Kidney tubule cell (primary cell): ENCODE measurements around the gene GFOD1.
"Not testable (repeated sequence)": the region's sequence is repeated elsewhere in the genome, so short reads cannot be mapped to it uniquely, and the experiment has no call there.

Experiments used
- DNase-seq: peaks from one replicate; pipeline ENCODE4 v3.0.0-alpha.2; 2018; ENCODE audit warnings: low spot score

GFOD1 gene

DNA sequence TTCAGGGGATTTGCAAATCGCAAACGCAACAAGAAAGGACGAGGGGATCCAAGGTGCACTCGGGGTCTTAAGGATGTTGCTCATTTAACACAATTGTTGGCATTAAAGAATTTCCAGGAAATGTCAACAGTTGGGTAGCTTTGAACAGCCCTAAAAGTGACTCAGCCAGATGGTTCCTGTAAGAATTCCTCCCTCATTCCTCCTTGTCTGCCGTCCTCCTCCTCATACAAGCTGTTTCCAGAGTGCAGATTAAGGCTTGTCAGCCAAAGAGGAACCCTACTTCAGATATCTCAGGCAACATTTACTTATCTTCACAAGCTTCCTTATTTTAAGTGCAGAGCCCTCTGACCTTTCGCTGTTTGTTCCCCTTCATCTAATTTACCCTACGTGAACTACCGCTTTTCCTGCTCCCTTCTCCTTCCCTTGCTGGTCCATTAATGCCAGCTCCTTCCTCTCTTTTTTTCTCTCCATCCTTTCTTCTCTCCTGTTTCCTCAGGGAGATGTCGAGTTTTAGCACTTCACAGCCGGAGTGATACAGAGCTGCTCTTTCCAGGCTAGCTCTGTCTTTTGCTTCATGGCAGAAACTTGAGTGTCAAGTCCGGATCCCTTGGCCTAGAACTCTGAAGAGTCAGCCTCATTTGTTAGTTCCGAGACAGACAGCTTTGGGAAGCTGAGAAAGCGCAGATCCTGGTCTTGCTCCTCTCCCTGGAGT, 132.9 kb downstream of the GFOD1 start:
- peak; percentile 74 for DNase-seq

DNA sequence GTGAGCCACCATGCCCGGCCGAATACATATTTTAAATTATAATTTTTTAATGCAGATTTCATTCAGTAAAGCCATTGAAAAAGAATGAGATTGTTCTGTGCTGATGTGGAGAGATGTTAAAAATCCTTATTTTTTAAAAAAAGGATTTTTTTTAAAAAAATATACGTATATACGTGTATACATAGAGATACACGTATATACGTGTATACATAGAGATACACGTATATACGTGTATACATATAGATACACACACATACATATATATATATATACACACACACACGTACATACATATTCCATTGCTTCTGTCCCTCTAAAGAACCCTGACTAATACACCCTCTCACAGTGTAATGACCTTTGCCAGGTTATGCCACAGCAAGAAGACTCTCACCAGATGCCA, 135.2 kb downstream of the GFOD1 start:
- no peak for DNase-seq

DNA sequence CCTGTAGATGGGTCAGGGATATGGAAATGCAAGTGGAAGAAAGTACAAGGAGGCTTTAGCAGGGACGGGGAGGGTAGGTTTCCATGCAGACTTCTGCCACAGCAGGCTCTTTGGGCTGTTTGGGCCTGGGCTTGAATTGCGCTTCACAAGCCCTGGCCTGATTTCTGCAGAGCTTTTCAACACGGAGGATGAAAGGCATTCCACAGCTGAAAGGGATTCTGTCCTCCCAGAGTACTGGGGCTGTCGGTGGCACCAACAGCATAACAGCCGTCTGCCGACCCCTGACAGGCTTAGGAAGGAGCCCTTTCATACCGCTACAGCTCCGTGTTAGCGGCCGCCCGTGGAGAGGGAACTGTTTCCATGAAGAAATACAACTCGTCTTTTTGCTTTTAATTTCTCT, 136.1 kb downstream of the GFOD1 start:
- no peak for DNase-seq

- no peak for DNase-seq
These were observed 137.4 kb downstream of the GFOD1 start for GRCh38 chr6:13349811-13350506.

- no peak for DNase-seq
These were observed 138.9 kb downstream of the GFOD1 start for GRCh38 chr6:13348334-13349113.

GRCh38 chr6:13346245-13346644, 141.2 kb downstream of the GFOD1 start:
- DNase-seq = no peak

- DNase-seq = no peak
These were observed 144.9 kb downstream of the GFOD1 start for GRCh38 chr6:13342414-13343019.

GRCh38 chr6:13339863-13340630, 147.4 kb downstream of the GFOD1 start:
- no peak for DNase-seq

GRCh38 chr6:13338038-13338437, 149.4 kb downstream of the GFOD1 start:
- DNase-seq = no peak

DNA sequence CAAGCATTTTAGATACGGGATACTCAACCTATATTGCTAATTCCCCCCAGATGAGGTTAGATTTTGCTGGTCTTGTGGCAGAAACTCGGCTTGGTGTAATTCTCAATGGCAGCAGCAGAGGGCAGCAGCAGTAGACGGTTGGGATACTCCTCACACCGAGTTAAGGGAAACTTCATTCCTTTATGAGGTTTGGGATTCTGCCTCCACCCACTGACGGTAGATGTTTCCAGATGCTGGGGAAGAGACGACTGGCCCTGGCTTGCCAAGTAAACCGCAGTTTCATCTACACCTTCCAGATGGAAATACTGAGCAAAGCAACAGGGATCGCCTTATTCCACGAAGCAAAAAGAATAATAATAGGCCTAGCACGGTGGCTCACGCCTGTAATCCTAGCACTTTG, 150.8 kb downstream of the GFOD1 start:
- peak; percentile 71 for DNase-seq

- DNase-seq = no peak
These were observed 152.4 kb downstream of the GFOD1 start for GRCh38 chr6:13334953-13335352.

GRCh38 chr6:13332349-13332706, 155.1 kb downstream of the GFOD1 start:
- DNase-seq = no peak

- DNase-seq = peak; percentile 50
These were observed 155.7 kb downstream of the GFOD1 start for GRCh38 chr6:13331516-13332348.

DNA sequence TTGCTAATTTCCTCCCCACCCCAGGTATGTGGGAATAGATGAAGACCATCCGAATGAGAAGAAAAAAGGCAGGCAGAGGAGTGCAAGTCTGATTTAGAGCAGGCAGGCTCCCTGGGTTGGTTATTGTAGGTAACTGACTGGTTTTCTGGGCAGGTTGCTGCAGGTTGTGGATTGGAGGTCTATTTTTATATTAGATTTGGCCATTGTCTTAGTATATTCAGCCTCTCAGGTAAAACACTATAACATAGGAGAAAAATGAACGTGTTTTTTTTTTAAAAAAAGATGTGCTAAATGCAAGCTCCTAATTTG, 158.6 kb downstream of the GFOD1 start:
- no peak for DNase-seq

- peak; percentile 95 for DNase-seq
These were observed 159.1 kb downstream of the GFOD1 start, which contains the start of gene TBC1D7 for GRCh38 chr6:13328076-13328874. Gene TBC1D7, minus strand, starts transcription at chr6:13328537. Its CDS starts 1,639 bp downstream, at chr6:13326898.

DNA sequence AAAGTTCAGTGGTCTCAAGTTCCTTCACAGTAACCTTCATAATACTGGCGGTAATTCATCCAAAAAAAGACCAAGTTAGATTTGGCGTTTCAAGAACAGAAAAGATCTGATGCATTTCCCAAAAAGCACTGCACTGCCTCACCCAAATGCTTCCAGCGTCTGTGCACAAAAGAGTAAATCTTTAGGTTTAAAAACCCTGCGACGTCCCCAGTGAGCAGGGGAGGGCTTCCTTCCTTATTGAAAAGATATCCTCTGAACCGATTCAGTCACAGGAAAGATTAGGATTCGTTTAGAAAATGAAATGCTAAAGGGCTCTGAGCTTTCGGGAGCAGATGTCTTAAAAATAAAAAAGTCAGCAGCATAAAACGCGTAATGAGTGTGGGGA, 159.7 kb downstream of the GFOD1 start:
- no peak for DNase-seq

DNA sequence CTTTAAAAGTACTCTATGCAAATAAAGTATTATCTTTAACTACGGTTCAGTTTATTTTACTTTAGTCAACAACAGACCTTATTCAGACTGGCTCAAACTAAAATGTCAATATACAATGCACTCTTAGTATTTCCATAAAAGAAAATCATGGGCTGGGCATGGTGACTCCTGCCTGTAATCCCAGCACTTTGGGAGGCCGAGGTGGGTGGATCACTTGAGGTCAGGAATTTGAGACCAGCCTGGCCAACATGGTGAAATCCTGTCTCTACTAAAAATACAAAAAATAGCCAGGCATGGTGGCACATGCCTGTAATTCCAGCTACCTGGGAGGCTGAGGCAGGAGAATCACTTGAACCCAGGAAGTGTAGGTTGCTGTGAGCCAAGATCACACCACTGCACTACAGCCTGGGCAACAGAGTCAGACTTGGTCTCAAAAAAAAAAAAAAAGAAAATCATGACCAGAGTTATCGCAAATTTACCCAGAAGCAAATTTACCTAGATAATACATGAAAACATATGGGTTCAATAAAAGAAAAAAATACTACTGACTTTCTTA, 161.3 kb downstream of the GFOD1 start:
- not testable (repeated sequence) for DNase-seq

- no peak for DNase-seq
These were observed 167.4 kb downstream of the GFOD1 start for GRCh38 chr6:13319891-13320564.

GRCh38 chr6:13318821-13319220, 168.6 kb downstream of the GFOD1 start:
- DNase-seq = peak; percentile 82
